WTC11 (cell line): ENCODE results near the gene SHBG.

ENCODE experiments used
- NR1H2 ChIP-seq: sonication (generic); formaldehyde crosslinking; IDR thresholded peaks from 2 replicates; pipeline ENCODE4 v1.9.0; 2021; ENCODE audit warnings: mild to moderate bottlenecking, moderate library complexity, missing genetic modification reagents
- TEAD4 ChIP-seq: sonication (generic); formaldehyde crosslinking; IDR thresholded peaks from 2 replicates; pipeline ENCODE4 v1.8.0; 2022; ENCODE audit warnings: mild to moderate bottlenecking, missing genetic modification reagents
- TF ChIP-seq, protein P1 (sequence below): sonication (generic); formaldehyde crosslinking; IDR thresholded peaks from 2 replicates; pipeline ENCODE4 v1.8.0; 2023; ENCODE audit warnings: missing genetic modification reagents
- TF ChIP-seq, protein P2 (sequence below): sonication (generic); formaldehyde crosslinking; IDR thresholded peaks from 2 replicates; pipeline ENCODE4 v1.8.1; 2023; ENCODE audit warnings: mild to moderate bottlenecking, moderate library complexity, missing genetic modification reagents
- TF ChIP-seq, protein P3 (sequence below): fragments of 200-600 bp; IDR thresholded peaks from 2 replicates; pipeline ENCODE4 v1.8.0; 2022; ENCODE audit warnings: antibody characterized with exemption

DNA sequence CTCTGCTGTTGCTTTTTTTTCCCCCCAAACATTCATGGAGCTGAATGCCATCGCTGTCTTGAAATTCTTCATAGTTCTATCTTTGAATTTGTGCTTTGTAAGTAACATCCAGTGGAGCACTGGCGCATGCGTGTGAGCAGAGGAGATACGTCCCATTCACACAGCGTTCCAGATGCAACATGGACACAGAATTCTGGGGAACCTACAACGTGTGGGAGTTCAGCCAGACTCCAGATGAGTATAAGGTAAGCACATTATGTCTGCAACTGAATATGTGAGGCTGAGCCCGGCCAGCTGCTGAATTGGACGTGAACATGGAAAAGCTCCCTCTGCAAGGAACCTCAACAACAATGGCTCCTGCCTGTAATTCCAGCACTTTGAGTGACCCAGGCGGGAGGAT lies 16.5 kb downstream of the SHBG start:
- no peak for TF ChIP-seq TEAD4
- no peak for TF ChIP-seq NR1H2 (CRISPR knock-in tag)
- TF ChIP-seq, protein P1, sequence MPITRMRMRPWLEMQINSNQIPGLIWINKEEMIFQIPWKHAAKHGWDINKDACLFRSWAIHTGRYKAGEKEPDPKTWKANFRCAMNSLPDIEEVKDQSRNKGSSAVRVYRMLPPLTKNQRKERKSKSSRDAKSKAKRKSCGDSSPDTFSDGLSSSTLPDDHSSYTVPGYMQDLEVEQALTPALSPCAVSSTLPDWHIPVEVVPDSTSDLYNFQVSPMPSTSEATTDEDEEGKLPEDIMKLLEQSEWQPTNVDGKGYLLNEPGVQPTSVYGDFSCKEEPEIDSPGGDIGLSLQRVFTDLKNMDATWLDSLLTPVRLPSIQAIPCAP (CRISPR knock-in tag): no peak
- TF ChIP-seq, protein P2, sequence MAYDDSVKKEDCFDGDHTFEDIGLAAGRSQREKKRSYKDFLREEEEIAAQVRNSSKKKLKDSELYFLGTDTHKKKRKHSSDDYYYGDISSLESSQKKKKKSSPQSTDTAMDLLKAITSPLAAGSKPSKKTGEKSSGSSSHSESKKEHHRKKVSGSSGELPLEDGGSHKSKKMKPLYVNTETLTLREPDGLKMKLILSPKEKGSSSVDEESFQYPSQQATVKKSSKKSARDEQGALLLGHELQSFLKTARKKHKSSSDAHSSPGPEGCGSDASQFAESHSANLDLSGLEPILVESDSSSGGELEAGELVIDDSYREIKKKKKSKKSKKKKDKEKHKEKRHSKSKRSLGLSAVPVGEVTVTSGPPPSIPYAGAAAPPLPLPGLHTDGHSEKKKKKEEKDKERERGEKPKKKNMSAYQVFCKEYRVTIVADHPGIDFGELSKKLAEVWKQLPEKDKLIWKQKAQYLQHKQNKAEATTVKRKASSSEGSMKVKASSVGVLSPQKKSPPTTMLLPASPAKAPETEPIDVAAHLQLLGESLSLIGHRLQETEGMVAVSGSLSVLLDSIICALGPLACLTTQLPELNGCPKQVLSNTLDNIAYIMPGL (CRISPR knock-in tag): no peak
- TF ChIP-seq, protein P3, sequence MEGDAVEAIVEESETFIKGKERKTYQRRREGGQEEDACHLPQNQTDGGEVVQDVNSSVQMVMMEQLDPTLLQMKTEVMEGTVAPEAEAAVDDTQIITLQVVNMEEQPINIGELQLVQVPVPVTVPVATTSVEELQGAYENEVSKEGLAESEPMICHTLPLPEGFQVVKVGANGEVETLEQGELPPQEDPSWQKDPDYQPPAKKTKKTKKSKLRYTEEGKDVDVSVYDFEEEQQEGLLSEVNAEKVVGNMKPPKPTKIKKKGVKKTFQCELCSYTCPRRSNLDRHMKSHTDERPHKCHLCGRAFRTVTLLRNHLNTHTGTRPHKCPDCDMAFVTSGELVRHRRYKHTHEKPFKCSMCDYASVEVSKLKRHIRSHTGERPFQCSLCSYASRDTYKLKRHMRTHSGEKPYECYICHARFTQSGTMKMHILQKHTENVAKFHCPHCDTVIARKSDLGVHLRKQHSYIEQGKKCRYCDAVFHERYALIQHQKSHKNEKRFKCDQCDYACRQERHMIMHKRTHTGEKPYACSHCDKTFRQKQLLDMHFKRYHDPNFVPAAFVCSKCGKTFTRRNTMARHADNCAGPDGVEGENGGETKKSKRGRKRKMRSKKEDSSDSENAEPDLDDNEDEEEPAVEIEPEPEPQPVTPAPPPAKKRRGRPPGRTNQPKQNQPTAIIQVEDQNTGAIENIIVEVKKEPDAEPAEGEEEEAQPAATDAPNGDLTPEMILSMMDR: no peak
